ENCODE results near the gene RAB1B.

Gene RAB1B

DNA sequence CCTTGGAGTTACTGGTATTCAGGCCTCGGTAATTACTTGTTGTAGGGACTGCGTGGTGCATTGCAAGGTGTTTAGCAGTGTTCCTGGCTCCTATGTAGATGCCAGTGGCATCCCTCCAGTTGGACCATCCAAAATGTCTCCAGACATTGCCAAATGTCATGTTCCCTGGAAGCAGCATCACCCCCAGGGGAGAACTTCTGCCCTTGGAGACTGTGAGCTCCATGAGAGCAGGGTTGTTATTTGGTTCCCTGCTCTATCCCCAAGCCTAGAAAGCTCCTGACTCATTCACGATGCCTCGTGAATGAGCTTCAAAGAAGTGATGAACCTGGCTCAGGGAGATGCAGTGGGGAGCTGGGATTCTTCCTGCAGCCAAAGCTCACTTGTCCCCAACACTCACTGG is 53.2 kb downstream of the RAB1B start:
- TF ChIP-seq ZNF565 (CRISPR knock-in tag; conservative IDR thresholded peaks at IDR 0.05; ENCODE audit: low read depth), result no peak
- no peak for TF ChIP-seq OSR1 (CRISPR knock-in tag; IDR thresholded peaks at IDR 0.05)
- no peak for TF ChIP-seq CSRNP3 (CRISPR knock-in tag; IDR thresholded peaks at IDR 0.05)
- no peak for TF ChIP-seq ARNTL (CRISPR knock-in tag; IDR thresholded peaks at IDR 0.05; ENCODE audit: borderline replicate concordance, low read depth)
- no peak for TF ChIP-seq ZC3H10 (CRISPR knock-in tag; IDR thresholded peaks at IDR 0.05)
- TF ChIP-seq CSDC2 (CRISPR knock-in tag; IDR thresholded peaks at IDR 0.05), result no peak
- TF ChIP-seq RARB (CRISPR knock-in tag; IDR thresholded peaks at IDR 0.05), result no peak
- TF ChIP-seq CREB5 (CRISPR knock-in tag; IDR thresholded peaks at IDR 0.05; ENCODE audit: low read depth), result no peak
- no peak for TF ChIP-seq ESRRG (CRISPR knock-in tag; IDR thresholded peaks at IDR 0.05)
- TF ChIP-seq, protein P1, sequence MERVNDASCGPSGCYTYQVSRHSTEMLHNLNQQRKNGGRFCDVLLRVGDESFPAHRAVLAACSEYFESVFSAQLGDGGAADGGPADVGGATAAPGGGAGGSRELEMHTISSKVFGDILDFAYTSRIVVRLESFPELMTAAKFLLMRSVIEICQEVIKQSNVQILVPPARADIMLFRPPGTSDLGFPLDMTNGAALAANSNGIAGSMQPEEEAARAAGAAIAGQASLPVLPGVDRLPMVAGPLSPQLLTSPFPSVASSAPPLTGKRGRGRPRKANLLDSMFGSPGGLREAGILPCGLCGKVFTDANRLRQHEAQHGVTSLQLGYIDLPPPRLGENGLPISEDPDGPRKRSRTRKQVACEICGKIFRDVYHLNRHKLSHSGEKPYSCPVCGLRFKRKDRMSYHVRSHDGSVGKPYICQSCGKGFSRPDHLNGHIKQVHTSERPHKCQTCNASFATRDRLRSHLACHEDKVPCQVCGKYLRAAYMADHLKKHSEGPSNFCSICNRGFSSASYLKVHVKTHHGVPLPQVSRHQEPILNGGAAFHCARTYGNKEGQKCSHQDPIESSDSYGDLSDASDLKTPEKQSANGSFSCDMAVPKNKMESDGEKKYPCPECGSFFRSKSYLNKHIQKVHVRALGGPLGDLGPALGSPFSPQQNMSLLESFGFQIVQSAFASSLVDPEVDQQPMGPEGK (CRISPR knock-in tag; IDR thresholded peaks at IDR 0.05; ENCODE audit: borderline replicate concordance), result no peak
- TF ChIP-seq SNAI2 (CRISPR knock-in tag; IDR thresholded peaks at IDR 0.05), result no peak
- TF ChIP-seq ZFP3 (CRISPR knock-in tag; IDR thresholded peaks at IDR 0.05), result no peak
- ATAC-seq, result no peak

- ATAC-seq, result no peak
- TF ChIP-seq TOX (CRISPR knock-in tag; IDR thresholded peaks at IDR 0.05; ENCODE audit: borderline replicate concordance) (no peak), SNAI2 (CRISPR knock-in tag; IDR thresholded peaks at IDR 0.05) (no peak), ZNF565 (CRISPR knock-in tag; conservative IDR thresholded peaks at IDR 0.05; ENCODE audit: low read depth) (no peak)
Measured at GRCh38 chr11:66322732-66323427, 54.4 kb downstream of the RAB1B start.

DNA sequence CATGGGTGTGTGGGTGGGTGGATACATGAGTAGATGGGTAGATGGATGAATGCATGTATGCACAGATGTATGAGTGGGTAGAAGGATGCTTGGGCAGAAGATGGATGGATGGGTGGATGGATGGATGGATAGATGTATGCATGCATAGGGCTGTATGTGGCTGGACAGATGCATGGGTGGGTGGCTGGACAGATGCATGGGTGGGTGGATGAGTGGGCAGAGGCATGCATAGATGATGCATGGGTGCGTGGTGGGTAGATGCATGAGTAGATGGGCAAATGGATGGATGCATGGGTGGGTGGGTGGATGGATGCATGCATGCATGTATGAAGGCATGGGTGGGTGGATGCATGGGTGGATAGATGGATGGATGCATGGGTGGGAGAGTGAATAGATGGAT is 55.2 kb downstream of the RAB1B start:
- TF ChIP-seq ZFP30 (CRISPR knock-in tag; IDR thresholded peaks at IDR 0.05), result no peak
- no peak for TF ChIP-seq PPARA (CRISPR knock-in tag; IDR thresholded peaks at IDR 0.05; ENCODE audit: borderline replicate concordance)
- TF ChIP-seq ZNF8 (CRISPR knock-in tag; IDR thresholded peaks at IDR 0.05), result no peak
- TF ChIP-seq TOX (CRISPR knock-in tag; IDR thresholded peaks at IDR 0.05; ENCODE audit: borderline replicate concordance), result no peak

GRCh38 chr11:66324664-66325063 is 56.2 kb downstream of the RAB1B start:
- TF ChIP-seq CREB5 (CRISPR knock-in tag; IDR thresholded peaks at IDR 0.05; ENCODE audit: low read depth) (no peak), TOX (CRISPR knock-in tag; IDR thresholded peaks at IDR 0.05; ENCODE audit: borderline replicate concordance) (no peak), ZNF565 (CRISPR knock-in tag; conservative IDR thresholded peaks at IDR 0.05; ENCODE audit: low read depth) (no peak), ZFP3 (CRISPR knock-in tag; IDR thresholded peaks at IDR 0.05) (no peak), OSR1 (CRISPR knock-in tag; IDR thresholded peaks at IDR 0.05) (no peak), SNAI2 (CRISPR knock-in tag; IDR thresholded peaks at IDR 0.05) (no peak), RARB (CRISPR knock-in tag; IDR thresholded peaks at IDR 0.05) (no peak)
- no peak for ATAC-seq

More for the DNA sequence above, 55.2 kb downstream of the RAB1B start:
- ATAC-seq, result no peak

GRCh38 chr11:66325263-66325671 is 56.8 kb downstream of the RAB1B start:
- no peak for TF ChIP-seq RARB (CRISPR knock-in tag; IDR thresholded peaks at IDR 0.05)
- TF ChIP-seq ZNF8 (CRISPR knock-in tag; IDR thresholded peaks at IDR 0.05), result no peak
- TF ChIP-seq BACH2 (CRISPR knock-in tag; IDR thresholded peaks at IDR 0.05; ENCODE audit: borderline replicate concordance), result no peak
- no peak for TF ChIP-seq SNAI2 (CRISPR knock-in tag; IDR thresholded peaks at IDR 0.05)
- TF ChIP-seq POU6F1 (CRISPR knock-in tag; IDR thresholded peaks at IDR 0.05; ENCODE audit: borderline replicate concordance, low read depth), result no peak
- no peak for TF ChIP-seq OSR1 (CRISPR knock-in tag; IDR thresholded peaks at IDR 0.05)
- no peak for TF ChIP-seq CSRNP3 (CRISPR knock-in tag; IDR thresholded peaks at IDR 0.05)
- no peak for TF ChIP-seq GLIS3 (CRISPR knock-in tag; IDR thresholded peaks at IDR 0.05)
- TF ChIP-seq CREB5 (CRISPR knock-in tag; IDR thresholded peaks at IDR 0.05; ENCODE audit: low read depth), result no peak
- no peak for TF ChIP-seq ISL1 (CRISPR knock-in tag; IDR thresholded peaks at IDR 0.05)
- ATAC-seq, result no peak

Measured in SK-N-SH treated with all-trans-retinoic acid at 6 μM for 48 hours (cell line).